Measurements from ENCODE around the gene RBPJL. TPM values are rescaled to one million over a fixed set of nuclear protein-coding genes. Genes with fewer than 3 reads are reported as not detected.

RBPJL gene
- total RNA-seq, 1 experiment from 2014 or later: not detected

- TF ChIP-seq EZH2 (IDR thresholded peaks at IDR 0.05) (no peak), MAX (IDR thresholded peaks at IDR 0.05) (no peak)
- DNase-seq (ENCODE audit: low read depth, low spot score): no peak
- intact Hi-C loops (cut with micrococcal nuclease): no loop called here
- Histone ChIP-seq H3K4me3 (replicated peaks in 1 of 2; ENCODE audit: low read depth in 1 of 2, low read length in 2 of 2) (no peak overlapping the region), H2AFZ (ENCODE audit: low read depth, low read length, poor library complexity, severe bottlenecking) (no peak overlapping the region), H3K9ac (ENCODE audit: low read length) (no peak overlapping the region), H3K27me3 (ENCODE audit: insufficient read depth, low read length) (no peaks in the 10 kb centered on the region), H3K9me3 (ENCODE audit: control insufficient read depth in 1 of 2, insufficient read depth in 1 of 2, low read depth in 1 of 2, low read length in 2 of 2) (no peaks in the 10 kb centered on the region), H3K4me1 (ENCODE audit: control insufficient read depth in 1 of 2, insufficient read depth in 2 of 2, low read length in 2 of 2) (no peaks in the 10 kb centered on the region), H4K20me1 (ENCODE audit: insufficient read depth) (no peaks in the 10 kb centered on the region), H3K27ac (ENCODE audit: low read depth, low read length) (no peak overlapping the region), H3K4me2 (ENCODE audit: low read length) (no peak overlapping the region), H3K9me2 (ENCODE audit: insufficient read depth) (no peaks in the 10 kb centered on the region), H3K36me3 (ENCODE audit: control insufficient read depth in 1 of 2, insufficient read depth in 2 of 2, low read length in 2 of 2) (no peaks in the 10 kb centered on the region), H3K79me2 (ENCODE audit: insufficient read depth, low read length) (no peaks in the 10 kb centered on the region)
- ChIA-PET POLR2A (interaction anchor here (1.7 to 1.8 kb wide), 2 partner anchors 26 to 119 kb away, joined by 4 to 6 read pairs; no protein-coding TSS in a partner anchor), CTCF (interaction anchor here (0.6 to 6.9 kb wide), 8 partner anchors 11 to 453 kb away, joined by 3 to 100 read pairs (median 4); partner anchors contain the start of gene RBPJL), RAD21 (ENCODE audit: low non-redundant PET in 1 of 2, low total read pairs in 2 of 2, uncharacterized antibody in 2 of 2, unreplicated experiment in 2 of 2) (interaction anchor here in 1 of 2 experiments (1.8 kb wide), 1 partner anchor 118 kb away, joined by 11 read pairs; no protein-coding TSS in a partner anchor)
- BruUV-seq (replicated peaks): no TSS peak
- ATAC-seq: no peak
These were observed 11.8 kb downstream of the RBPJL start for GRCh38 chr20:45318386-45318939.

GRCh38 chr20:45318948-45319347 lies 12.3 kb downstream of the RBPJL start:
- Histone ChIP-seq H4K20me1 (ENCODE audit: insufficient read depth) (no peaks in the 10 kb centered on the region), H2AFZ (ENCODE audit: low read depth, low read length, poor library complexity, severe bottlenecking) (no peak overlapping the region), H3K9me2 (ENCODE audit: insufficient read depth) (no peaks in the 10 kb centered on the region), H3K4me3 (replicated peaks in 1 of 2; ENCODE audit: low read depth in 1 of 2, low read length in 2 of 2) (no peak overlapping the region), H3K9me3 (ENCODE audit: control insufficient read depth in 1 of 2, insufficient read depth in 1 of 2, low read depth in 1 of 2, low read length in 2 of 2) (no peaks in the 10 kb centered on the region), H3K79me2 (ENCODE audit: insufficient read depth, low read length) (no peaks in the 10 kb centered on the region), H3K27me3 (ENCODE audit: insufficient read depth, low read length) (no peaks in the 10 kb centered on the region), H3K4me2 (ENCODE audit: low read length) (no peak overlapping the region), H3K27ac (ENCODE audit: low read depth, low read length) (no peak overlapping the region), H3K36me3 (ENCODE audit: control insufficient read depth in 1 of 2, insufficient read depth in 2 of 2, low read length in 2 of 2) (no peaks in the 10 kb centered on the region), H3K9ac (ENCODE audit: low read length) (no peak overlapping the region), H3K4me1 (ENCODE audit: control insufficient read depth in 1 of 2, insufficient read depth in 2 of 2, low read length in 2 of 2) (no peaks in the 10 kb centered on the region)
- DNase-seq (ENCODE audit: low read depth, low spot score): no peak
- no TSS peak for BruUV-seq (replicated peaks)
- ChIA-PET CTCF (interaction anchor here (0.6 to 6.9 kb wide), 9 partner anchors 12 to 452 kb away, joined by 3 to 100 read pairs (median 4); partner anchors contain the start of gene RBPJL), POLR2A (interaction anchor here (1.7 to 1.8 kb wide), 2 partner anchors 25 to 118 kb away, joined by 4 to 6 read pairs; no protein-coding TSS in a partner anchor), RAD21 (ENCODE audit: low non-redundant PET in 1 of 2, low total read pairs in 2 of 2, uncharacterized antibody in 2 of 2, unreplicated experiment in 2 of 2) (interaction anchor here in 1 of 2 experiments (1.8 kb wide), 1 partner anchor 118 kb away, joined by 11 read pairs; no protein-coding TSS in a partner anchor)
- TF ChIP-seq EZH2 (IDR thresholded peaks at IDR 0.05) (no peak), REST (IDR thresholded peaks at IDR 0.05; ENCODE audit: low read depth) (no peak), CEBPB (IDR thresholded peaks at IDR 0.05; ENCODE audit: low read depth) (no peak), EZH2phosphoT487 (IDR thresholded peaks at IDR 0.05; ENCODE audit: borderline replicate concordance) (no peak), SIN3A (IDR thresholded peaks at IDR 0.05; ENCODE audit: low read depth) (no peak), RAD21 (IDR thresholded peaks at IDR 0.05; ENCODE audit: low read depth) (no peak), EGR1 (IDR thresholded peaks at IDR 0.05; ENCODE audit: low read depth) (no peak), CBX3 (IDR thresholded peaks at IDR 0.05; ENCODE audit: low read depth) (no peak), SP1 (IDR thresholded peaks at IDR 0.05; ENCODE audit: low read depth) (no peak), ZFX (IDR thresholded peaks at IDR 0.05) (no peak), FOSL1 (IDR thresholded peaks at IDR 0.05; ENCODE audit: low read depth) (no peak), CTCF (IDR thresholded peaks at IDR 0.05 in 2 of 3, conservative IDR thresholded peaks at IDR 0.05 in 1 of 3; ENCODE audit: borderline replicate concordance in 1 of 3, insufficient read depth in 1 of 3, low read depth in 2 of 3, low read length in 2 of 3) (no peak)
- intact Hi-C loops (cut with micrococcal nuclease): loop anchor here (1.0 kb wide), 2 partner anchors 118 to 452 kb away; no protein-coding TSS in a partner anchor
- no peak for ATAC-seq
